Inferior parietal cortex (tissue), 1 donor: ENCODE measurements around the gene RAPGEF4.
"Not testable (repeated sequence)": the region's sequence is repeated elsewhere in the genome, so short reads cannot be mapped to it uniquely, and the experiment has no call there.

Experiments used
- DNase-seq: peaks from one replicate; pipeline ENCODE4 v3.0.0-alpha.2; 2016; ENCODE audit errors: extremely low spot score

Gene RAPGEF4

DNA sequence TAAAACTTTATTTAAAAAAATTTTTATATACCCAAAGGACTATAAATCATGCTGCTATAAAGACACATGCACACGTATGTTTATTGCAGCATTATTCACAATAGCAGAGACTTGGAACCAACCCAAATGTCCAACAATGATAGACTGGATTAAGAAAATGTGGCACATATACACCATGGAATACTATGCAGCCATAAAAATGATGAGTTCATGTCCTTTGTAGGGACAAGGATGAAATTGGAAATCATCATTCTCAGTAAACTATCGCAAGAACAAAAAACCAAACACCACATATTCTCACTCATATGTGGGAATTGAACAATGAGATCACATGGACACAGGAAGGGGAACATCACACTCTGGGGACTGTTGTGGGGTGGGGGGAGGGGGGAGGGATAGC is 358.0 kb downstream of the RAPGEF4 start:
- not testable (repeated sequence) for DNase-seq

DNA sequence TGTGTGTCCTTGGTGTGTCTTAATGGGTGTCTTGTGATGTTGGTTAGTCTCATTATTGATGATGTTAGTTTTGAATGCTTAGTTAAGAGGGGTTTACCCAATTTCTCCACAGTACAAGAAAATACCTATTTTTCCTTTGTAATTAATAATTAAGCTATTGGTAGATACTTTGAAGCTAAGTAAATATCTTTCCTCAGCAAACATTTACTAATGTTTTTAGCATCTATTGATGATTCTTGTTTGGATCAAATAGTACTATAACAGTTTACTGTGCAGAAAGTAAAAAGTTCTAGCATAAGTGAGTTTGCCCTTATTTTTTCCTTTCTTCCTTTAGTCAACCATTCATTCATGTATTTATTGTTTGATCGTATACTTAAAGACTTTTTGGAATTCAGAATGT is 359.1 kb downstream of the RAPGEF4 start:
- DNase-seq = no peak

DNA sequence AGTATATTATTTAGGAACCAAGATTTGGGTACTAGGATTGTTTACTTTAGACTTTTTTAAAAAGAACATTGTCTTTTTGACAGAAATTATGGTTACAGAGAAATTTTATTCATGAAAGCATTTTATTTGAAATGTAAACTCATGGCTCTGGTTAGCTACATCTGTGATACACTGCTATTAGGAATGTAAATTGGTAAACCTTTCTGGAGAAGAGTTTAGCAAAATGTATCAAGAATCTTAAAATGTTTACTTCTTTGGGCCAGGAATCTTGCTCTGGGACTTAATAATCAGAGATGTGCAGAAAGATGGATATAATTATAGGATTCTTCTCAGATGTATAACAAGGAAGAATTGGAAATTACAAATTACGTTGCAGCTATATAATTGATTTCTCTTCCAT is 359.7 kb downstream of the RAPGEF4 start:
- no peak for DNase-seq

DNA sequence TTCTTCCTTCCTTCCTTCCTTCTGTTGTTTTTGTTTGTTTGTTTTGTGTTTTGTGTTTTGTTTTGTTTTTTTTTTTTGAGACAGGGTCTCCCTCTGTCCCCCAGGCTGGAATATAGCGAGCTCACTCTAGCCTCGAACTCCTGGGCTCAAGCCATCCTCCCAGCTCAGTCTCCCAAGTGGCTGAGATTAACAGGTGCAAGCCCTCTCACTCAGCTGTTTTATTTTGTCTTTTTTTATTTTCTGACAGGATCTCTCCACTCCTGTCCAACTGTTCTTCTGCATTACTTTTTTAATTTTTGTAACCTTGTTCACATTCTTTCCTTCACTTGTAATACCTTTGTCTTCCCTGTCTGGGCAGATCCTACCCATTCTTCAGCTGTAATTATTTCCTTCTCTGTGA is 363.6 kb downstream of the RAPGEF4 start:
- no peak for DNase-seq

DNA sequence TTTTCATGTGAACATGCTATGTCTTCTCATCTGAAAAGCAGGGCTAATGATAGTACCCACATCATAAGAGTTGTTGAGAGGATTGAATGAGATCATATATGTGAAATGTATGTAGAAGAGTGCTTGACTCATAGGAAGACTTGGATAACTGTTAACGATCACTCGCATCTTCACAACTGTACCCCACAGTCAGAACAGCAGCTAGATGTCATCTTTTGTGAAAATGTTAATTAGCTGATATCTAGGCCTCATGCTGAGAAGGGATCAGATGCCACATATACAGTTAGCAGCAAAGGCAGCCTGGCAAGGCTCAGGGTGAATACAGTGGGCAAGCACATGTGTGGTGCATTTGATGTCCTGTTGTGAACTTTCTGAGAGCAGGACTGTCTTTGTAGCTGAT is 364.2 kb downstream of the RAPGEF4 start:
- DNase-seq = no peak

DNA sequence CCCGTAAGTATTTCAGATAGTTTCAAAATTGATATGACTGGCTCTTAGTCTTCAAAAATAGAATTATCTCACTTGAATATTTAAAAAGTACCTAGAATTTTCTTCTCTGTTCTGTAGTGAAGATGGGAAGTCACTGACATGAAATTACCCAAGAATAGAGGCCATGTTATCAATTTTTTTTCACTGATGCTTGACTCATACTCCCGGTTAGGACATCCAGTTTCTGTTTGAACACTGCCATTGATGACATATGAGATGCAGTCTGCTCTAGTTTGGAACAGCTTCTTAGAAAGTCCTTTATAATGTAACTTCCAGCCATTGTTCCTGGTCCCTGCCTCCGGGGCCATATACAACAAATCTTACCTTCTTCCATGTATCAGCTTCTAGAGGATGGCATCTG is 366.0 kb downstream of the RAPGEF4 start:
- DNase-seq = no peak
